ENCODE measurements around the gene PDYN.

The PDYN gene

GRCh38 chr20:1995531-1996310 lies 1.9 kb upstream of the PDYN start:
- Histone ChIP-seq H3K27me3 (ENCODE audit: insufficient read depth, low read depth, severe bottlenecking) (no peaks in the 10 kb centered on the region), H3K27ac (no peak overlapping the region), H3K36me3 (no peaks in the 10 kb centered on the region), H3K9me3 (ENCODE audit: severe bottlenecking) (no peaks in the 10 kb centered on the region), H3K4me3 (ENCODE audit: low read depth, low read length) (no peak overlapping the region)
- DNase-seq: no peak
- no peak for TF ChIP-seq CTCF (IDR thresholded peaks at IDR 0.05; ENCODE audit: low read depth, low read length)

GRCh38 chr20:1994627-1995026 lies 769 bp upstream of the PDYN start:
- Histone ChIP-seq H3K27me3 (ENCODE audit: insufficient read depth, low read depth, severe bottlenecking) (no peaks in the 10 kb centered on the region), H3K4me3 (ENCODE audit: low read depth, low read length) (no peak overlapping the region), H3K9me3 (ENCODE audit: severe bottlenecking) (no peaks in the 10 kb centered on the region), H3K27ac (no peak overlapping the region), H3K36me3 (no peaks in the 10 kb centered on the region)
- DNase-seq: no peak
- no peak for TF ChIP-seq CTCF (IDR thresholded peaks at IDR 0.05; ENCODE audit: low read depth, low read length)

- no peaks in the 10 kb centered on the region for H3K27me3 ChIP-seq (ENCODE audit: insufficient read depth, low read depth, severe bottlenecking)
- TF ChIP-seq CTCF (IDR thresholded peaks at IDR 0.05; ENCODE audit: low read depth, low read length): no peak
- DNase-seq: no peak
- H3K9me3 ChIP-seq (ENCODE audit: severe bottlenecking): no peaks in the 10 kb centered on the region
- no peaks in the 10 kb centered on the region for H3K36me3 ChIP-seq
- no peak overlapping the region for H3K27ac ChIP-seq
- no peak overlapping the region for H3K4me3 ChIP-seq (ENCODE audit: low read depth, low read length)
Measured at GRCh38 chr20:1992359-1993110, 1.3 kb downstream of the PDYN start.

GRCh38 chr20:1987826-1988225 lies 6.0 kb downstream of the PDYN start:
- Histone ChIP-seq H3K9me3 (ENCODE audit: severe bottlenecking) (no peaks in the 10 kb centered on the region), H3K36me3 (no peaks in the 10 kb centered on the region), H3K4me3 (ENCODE audit: low read depth, low read length) (no peak overlapping the region), H3K27ac (no peak overlapping the region), H3K27me3 (ENCODE audit: insufficient read depth, low read depth, severe bottlenecking) (no peaks in the 10 kb centered on the region)
- DNase-seq: no peak
- TF ChIP-seq CTCF (IDR thresholded peaks at IDR 0.05; ENCODE audit: low read depth, low read length): no peak

- no peak overlapping the region for H3K27ac ChIP-seq
- no peak overlapping the region for H3K4me3 ChIP-seq (ENCODE audit: low read depth, low read length)
- DNase-seq: no peak
- H3K9me3 ChIP-seq (ENCODE audit: severe bottlenecking): no peaks in the 10 kb centered on the region
- no peak for TF ChIP-seq CTCF (IDR thresholded peaks at IDR 0.05; ENCODE audit: low read depth, low read length)
- H3K36me3 ChIP-seq: no peaks in the 10 kb centered on the region
- H3K27me3 ChIP-seq (ENCODE audit: insufficient read depth, low read depth, severe bottlenecking): no peaks in the 10 kb centered on the region
Measured at GRCh38 chr20:1983301-1983700, 10.6 kb downstream of the PDYN start.
